MM.1S (cell line): ENCODE data around the gene SUFU.

ENCODE experiments used
- DNase-seq: peaks from one replicate; pipeline ENCODE4 v3.0.0-alpha.2; 2015
- H2AFZ ChIP-seq: fragments of 300-600 bp; sonication (generic); 2 replicates; pipeline ENCODE4 v1.6.0; 2016; ENCODE audit warnings: antibody characterized with exemption, low read length
- H3F3A ChIP-seq: fragments of 300-600 bp; sonication (generic); 2 replicates; pipeline ENCODE4 v1.6.1; 2016; ENCODE audit warnings: mild to moderate bottlenecking, antibody characterized with exemption, low read length, moderate library complexity, mixed read lengths; ENCODE audit not compliant: insufficient read depth
- H3K27ac ChIP-seq: fragments of 300-600 bp; sonication (generic); 2 replicates; pipeline ENCODE4 v1.5.1; 2016; ENCODE audit warnings: mild to moderate bottlenecking, low read length
- H3K27me3 ChIP-seq: fragments of 300-600 bp; sonication (generic); replicated peaks from 2 replicates; pipeline ENCODE4 v1.6.0; 2016; ENCODE audit warnings: low read length; ENCODE audit not compliant: insufficient read depth
- H3K36me3 ChIP-seq: fragments of 300-600 bp; sonication (generic); replicated peaks from 2 replicates; pipeline ENCODE4 v1.6.1; 2016; ENCODE audit warnings: mild to moderate bottlenecking, low read length, mixed read lengths; ENCODE audit not compliant: insufficient read depth
- H3K4me1 ChIP-seq: fragments of 300-600 bp; sonication (generic); 2 replicates; pipeline ENCODE4 v1.6.1; 2016; ENCODE audit warnings: low read length, mixed read lengths
- H3K4me2 ChIP-seq: fragments of 300-600 bp; sonication (generic); 2 replicates; pipeline ENCODE4 v1.6.0; 2016; ENCODE audit warnings: low read depth, low read length
- H3K4me3 ChIP-seq: fragments of 300-600 bp; sonication (generic); 2 replicates; pipeline ENCODE4 v1.5.1; 2016; ENCODE audit warnings: low read length, mixed read lengths
- H3K79me2 ChIP-seq: fragments of 300-600 bp; sonication (generic); 2 replicates; pipeline ENCODE4 v1.6.1; 2016; ENCODE audit warnings: mixed run types, low read length, mixed read lengths
- H3K9ac ChIP-seq: fragments of 300-600 bp; sonication (generic); 2 replicates; pipeline ENCODE4 v1.6.1; 2016; ENCODE audit warnings: low read length, mixed read lengths
- H3K9me2 ChIP-seq: fragments of 300-600 bp; sonication (generic); replicated peaks from 2 replicates; pipeline ENCODE4 v1.6.1; 2016; ENCODE audit warnings: mild to moderate bottlenecking, low read length, mixed read lengths; ENCODE audit not compliant: insufficient read depth
- H3K9me3 ChIP-seq: fragments of 300-600 bp; sonication (generic); replicated peaks from 2 replicates; pipeline ENCODE4 v1.6.1; 2016; ENCODE audit warnings: mild to moderate bottlenecking, low read length, mixed read lengths; ENCODE audit not compliant: insufficient read depth
- H4K20me1 ChIP-seq: fragments of 300-600 bp; sonication (generic); 2 replicates; pipeline ENCODE4 v1.6.1; 2016; ENCODE audit warnings: mild to moderate bottlenecking, low read length, moderate library complexity, mixed read lengths; ENCODE audit not compliant: insufficient read depth
- CTCF ChIP-seq: fragments of 300-600 bp; sonication (generic); IDR thresholded peaks from 2 replicates; pipeline ENCODE4 v1.5.1; 2016; ENCODE audit warnings: antibody characterized with exemption, low read length, mixed read lengths
- EZH2 ChIP-seq: fragments of 300-600 bp; sonication (generic); optimal IDR thresholded peaks from 2 replicates; pipeline ENCODE3; 2017; ENCODE audit warnings: low read depth, mild to moderate bottlenecking, antibody characterized with exemption, low read length, mixed read lengths
- EZH2phosphoT487 ChIP-seq: fragments of 300-600 bp; sonication (generic); IDR thresholded peaks from 2 replicates; pipeline ENCODE4 v1.6.1; 2018; ENCODE audit warnings: antibody characterized with exemption, low read length

SUFU gene

GRCh38 chr10:102588875-102589274, 85.1 kb downstream of the SUFU start:
- H3K27ac ChIP-seq: no peak overlapping the region
- DNase-seq: no peak
- H2AFZ ChIP-seq: no peak overlapping the region
- H3K27me3 ChIP-seq: no peaks in the 10 kb centered on the region
- H3K9ac ChIP-seq: no peak overlapping the region
- H3K36me3 ChIP-seq: no peaks in the 10 kb centered on the region
- no peaks in the 10 kb centered on the region for H3K4me1 ChIP-seq
- H4K20me1 ChIP-seq: no peaks in the 10 kb centered on the region
- no peaks in the 10 kb centered on the region for H3F3A ChIP-seq
- H3K4me3 ChIP-seq: no peak overlapping the region
- H3K9me2 ChIP-seq: no peaks in the 10 kb centered on the region
- H3K79me2 ChIP-seq: no peaks in the 10 kb centered on the region; the same call in 1 of the 2 replicates
- H3K9me3 ChIP-seq: no peaks in the 10 kb centered on the region
- TF ChIP-seq CTCF: no peak
- no peak for TF ChIP-seq EZH2
- H3K4me2 ChIP-seq: no peak overlapping the region

DNA sequence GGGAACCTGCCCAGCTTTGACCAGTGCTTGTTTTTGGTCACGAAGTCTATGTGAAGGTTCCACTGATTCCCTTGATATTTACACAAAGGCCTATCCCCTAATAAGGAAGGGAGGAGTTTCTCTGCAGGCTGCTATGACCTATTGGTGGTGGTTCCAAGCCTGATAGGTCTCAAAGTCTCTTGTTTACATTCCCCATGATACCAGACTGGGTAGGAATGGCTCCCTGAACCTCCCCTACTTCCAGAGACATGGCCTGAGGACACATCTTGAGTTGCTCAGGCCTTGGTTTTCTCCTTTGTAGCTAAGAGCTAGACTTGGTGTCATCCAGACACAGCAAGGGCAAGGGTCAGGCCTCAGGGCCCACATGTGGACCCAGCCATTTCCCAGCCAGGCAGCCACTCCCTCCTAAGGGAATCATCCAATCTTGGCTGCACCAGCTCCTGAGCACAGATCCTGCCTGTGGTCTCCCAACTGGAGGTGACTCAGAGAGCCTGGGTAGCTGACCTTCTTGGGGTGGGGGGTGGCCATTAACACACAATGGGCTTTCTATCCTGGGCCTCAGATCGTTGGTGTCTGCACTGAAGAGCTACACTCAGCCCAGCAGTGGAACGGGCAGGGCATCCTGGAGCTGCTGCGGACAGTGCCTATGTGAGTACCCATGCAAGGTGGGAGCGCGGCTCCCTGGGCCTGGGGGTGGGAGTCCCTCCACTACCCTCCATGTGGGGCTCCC, 89.5 kb downstream of the SUFU start:
- H3K9me2 ChIP-seq: no peaks in the 10 kb centered on the region
- no peaks in the 10 kb centered on the region for H3F3A ChIP-seq
- no peak for DNase-seq
- no peak overlapping the region for H3K4me3 ChIP-seq
- H2AFZ ChIP-seq: no peak overlapping the region
- H4K20me1 ChIP-seq: no peaks in the 10 kb centered on the region
- no peak overlapping the region for H3K27ac ChIP-seq
- TF ChIP-seq EZH2phosphoT487: no peak
- TF ChIP-seq EZH2: no peak
- TF ChIP-seq CTCF: no peak
- H3K27me3 ChIP-seq: no peaks in the 10 kb centered on the region
- H3K36me3 ChIP-seq: no peaks in the 10 kb centered on the region
- H3K4me1 ChIP-seq: no peaks in the 10 kb centered on the region
- no peak overlapping the region for H3K4me2 ChIP-seq
- H3K9me3 ChIP-seq: no peaks in the 10 kb centered on the region
- no peak overlapping the region for H3K9ac ChIP-seq
- no peaks in the 10 kb centered on the region; the same call in 1 of the 2 replicates for H3K79me2 ChIP-seq

GRCh38 chr10:102593804-102594079, 90.0 kb downstream of the SUFU start:
- Histone ChIP-seq H3K27ac (no peak overlapping the region), H3F3A (no peaks in the 10 kb centered on the region), H3K4me3 (no peak overlapping the region), H3K36me3 (no peaks in the 10 kb centered on the region), H3K9ac (no peak overlapping the region), H3K27me3 (no peaks in the 10 kb centered on the region), H3K9me3 (no peaks in the 10 kb centered on the region), H3K4me2 (no peak overlapping the region), H3K4me1 (no peaks in the 10 kb centered on the region), H3K9me2 (no peaks in the 10 kb centered on the region), H2AFZ (no peak overlapping the region), H3K79me2 (no peaks in the 10 kb centered on the region; the same call in 1 of the 2 replicates), H4K20me1 (no peaks in the 10 kb centered on the region)
- DNase-seq: no peak
- no peak for TF ChIP-seq CTCF
- no peak for TF ChIP-seq EZH2
- no peak for TF ChIP-seq EZH2phosphoT487
